ENCODE measurements around the gene GJC2. TPM values are rescaled to one million over a fixed set of nuclear protein-coding genes. Genes with fewer than 3 reads are reported as not detected.

GJC2 gene
- total RNA-seq, 1 donor from 2014 or later: 1.1 TPM

DNA sequence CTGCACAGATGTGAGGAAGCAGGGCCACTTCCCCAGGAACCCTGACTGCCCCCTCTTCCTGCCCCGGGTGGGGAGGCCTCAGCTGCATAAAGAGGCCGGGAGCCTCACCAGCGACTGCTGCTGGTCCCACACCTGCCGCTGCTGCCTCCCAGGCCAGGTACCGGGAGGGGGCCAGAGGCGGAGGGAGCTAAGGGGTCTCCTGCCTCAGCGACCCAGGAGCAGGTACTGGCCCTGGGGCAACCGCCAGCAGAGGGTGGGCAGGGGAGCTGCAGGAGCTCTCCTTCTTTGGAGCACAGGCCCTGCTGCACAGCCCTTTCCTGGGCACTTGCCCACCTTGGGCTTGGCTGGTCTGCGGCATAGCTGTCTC is 6.8 kb downstream of the GJC2 start:
- Histone ChIP-seq H2AFZ (ENCODE audit: low read depth, low read length) (no peak overlapping the region), H3K36me3 (ENCODE audit: insufficient read depth, low read length) (no peaks in the 10 kb centered on the region), H3K4me2 (ENCODE audit: low read length) (no peak overlapping the region), H3K27ac (ENCODE audit: low read depth, low read length) (no peak overlapping the region), H3K79me2 (ENCODE audit: insufficient read depth, low read length) (no peaks in the 10 kb centered on the region), H3K9me3 (ENCODE audit: insufficient read depth, low read depth, low read length) (peaks cover 3% of the 10 kb centered on the region), H3K9ac (ENCODE audit: low read length) (no peak overlapping the region), H3K27me3 (ENCODE audit: insufficient read depth, low read length) (peaks cover 7% of the 10 kb centered on the region), H4K20me1 (ENCODE audit: insufficient read depth, low read length) (peaks cover 14% of the 10 kb centered on the region), H3K4me3 (ENCODE audit: insufficient read depth, low read depth, low read length) (no peak overlapping the region), H3K4me1 (ENCODE audit: insufficient read depth, low read length) (no peaks in the 10 kb centered on the region)
- Mint-ChIP-seq H3K36me3 (ENCODE audit: low read depth, unreplicated experiment) (peaks cover 4% of the 10 kb centered on the region), H3K4me1 (ENCODE audit: low read depth, unreplicated experiment) (no peaks in the 10 kb centered on the region), H3K27me3 (ENCODE audit: low read depth, unreplicated experiment) (peaks cover 3% of the 10 kb centered on the region), H3K4me3 (ENCODE audit: unreplicated experiment) (no peak overlapping the region), H3K27ac (ENCODE audit: unreplicated experiment) (no peak overlapping the region), H3K9me3 (ENCODE audit: unreplicated experiment) (no peaks in the 10 kb centered on the region)
- no peak for DNase-seq (ENCODE audit: low read depth)
- TF ChIP-seq, protein P1, sequence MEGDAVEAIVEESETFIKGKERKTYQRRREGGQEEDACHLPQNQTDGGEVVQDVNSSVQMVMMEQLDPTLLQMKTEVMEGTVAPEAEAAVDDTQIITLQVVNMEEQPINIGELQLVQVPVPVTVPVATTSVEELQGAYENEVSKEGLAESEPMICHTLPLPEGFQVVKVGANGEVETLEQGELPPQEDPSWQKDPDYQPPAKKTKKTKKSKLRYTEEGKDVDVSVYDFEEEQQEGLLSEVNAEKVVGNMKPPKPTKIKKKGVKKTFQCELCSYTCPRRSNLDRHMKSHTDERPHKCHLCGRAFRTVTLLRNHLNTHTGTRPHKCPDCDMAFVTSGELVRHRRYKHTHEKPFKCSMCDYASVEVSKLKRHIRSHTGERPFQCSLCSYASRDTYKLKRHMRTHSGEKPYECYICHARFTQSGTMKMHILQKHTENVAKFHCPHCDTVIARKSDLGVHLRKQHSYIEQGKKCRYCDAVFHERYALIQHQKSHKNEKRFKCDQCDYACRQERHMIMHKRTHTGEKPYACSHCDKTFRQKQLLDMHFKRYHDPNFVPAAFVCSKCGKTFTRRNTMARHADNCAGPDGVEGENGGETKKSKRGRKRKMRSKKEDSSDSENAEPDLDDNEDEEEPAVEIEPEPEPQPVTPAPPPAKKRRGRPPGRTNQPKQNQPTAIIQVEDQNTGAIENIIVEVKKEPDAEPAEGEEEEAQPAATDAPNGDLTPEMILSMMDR (IDR thresholded peaks at IDR 0.05; ENCODE audit: insufficient read depth, low read depth, low read length): no peak
- no peak for TF ChIP-seq EZH2 (IDR thresholded peaks at IDR 0.05; ENCODE audit: insufficient read depth, low read length)
- FAIRE-seq: no peak

DNA sequence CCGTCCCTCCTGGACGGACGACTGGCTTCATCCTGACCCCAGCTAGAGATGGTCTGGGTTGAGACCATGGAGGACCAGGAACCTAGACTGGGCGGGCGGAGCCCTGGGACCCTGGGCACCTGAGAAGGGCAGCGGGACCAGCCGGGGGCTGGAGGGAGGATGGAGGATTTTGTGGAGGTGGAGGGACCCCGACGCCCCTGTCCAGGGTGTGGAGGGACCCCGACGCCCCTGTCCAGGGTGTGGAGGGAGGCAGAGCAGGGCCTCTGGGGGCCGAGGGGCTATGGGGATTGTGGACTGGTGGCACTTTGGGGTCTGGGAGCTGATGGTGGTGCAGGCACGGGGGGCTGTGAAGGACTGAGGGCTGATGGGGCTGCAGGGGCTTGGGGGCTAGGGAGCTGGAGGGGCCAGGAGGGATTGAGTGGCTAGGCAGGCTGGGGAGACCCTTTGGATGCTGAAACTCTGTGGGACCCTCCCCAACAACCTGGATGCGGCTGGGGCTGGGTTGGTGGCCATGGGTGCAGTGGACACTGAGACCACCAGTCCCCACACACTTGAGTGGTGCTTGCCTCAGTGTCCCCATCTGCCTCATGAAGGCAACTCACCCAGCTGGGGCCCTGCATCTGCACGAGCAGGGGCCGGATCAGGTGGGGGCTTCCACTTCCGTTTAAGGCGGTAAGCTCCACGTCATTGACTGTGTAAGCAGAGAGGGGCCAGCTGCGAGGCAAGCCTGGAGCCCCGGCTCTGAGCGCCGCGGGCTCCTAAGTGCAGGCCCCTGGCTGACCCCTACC is 7.4 kb downstream of the GJC2 start:
- FAIRE-seq (no peak), DNase-seq (ENCODE audit: low read depth) (no peak)
- Histone ChIP-seq H3K27ac (ENCODE audit: low read depth, low read length) (no peak overlapping the region), H3K79me2 (ENCODE audit: insufficient read depth, low read length) (no peaks in the 10 kb centered on the region), H4K20me1 (ENCODE audit: insufficient read depth, low read length) (peaks cover 13% of the 10 kb centered on the region), H3K9ac (ENCODE audit: low read length) (no peak overlapping the region), H3K9me3 (ENCODE audit: insufficient read depth, low read depth, low read length) (peaks cover 3% of the 10 kb centered on the region), H3K4me3 (ENCODE audit: insufficient read depth, low read depth, low read length) (no peak overlapping the region), H2AFZ (ENCODE audit: low read depth, low read length) (no peak overlapping the region), H3K4me1 (ENCODE audit: insufficient read depth, low read length) (peaks cover 2% of the 10 kb centered on the region), H3K27me3 (ENCODE audit: insufficient read depth, low read length) (peaks cover 7% of the 10 kb centered on the region), H3K36me3 (ENCODE audit: insufficient read depth, low read length) (no peaks in the 10 kb centered on the region), H3K4me2 (ENCODE audit: low read length) (no peak overlapping the region)
- H3K27me3 Mint-ChIP-seq (ENCODE audit: low read depth, unreplicated experiment): peaks cover 3% of the 10 kb centered on the region
- H3K4me3 Mint-ChIP-seq (ENCODE audit: unreplicated experiment): no peak overlapping the region
- H3K9me3 Mint-ChIP-seq (ENCODE audit: unreplicated experiment): no peaks in the 10 kb centered on the region
- H3K36me3 Mint-ChIP-seq (ENCODE audit: low read depth, unreplicated experiment): peaks cover 4% of the 10 kb centered on the region
- no peaks in the 10 kb centered on the region for H3K4me1 Mint-ChIP-seq (ENCODE audit: low read depth, unreplicated experiment)
- TF ChIP-seq, protein P1 (IDR thresholded peaks at IDR 0.05; ENCODE audit: insufficient read depth, low read depth, low read length): no peak
- TF ChIP-seq EZH2 (IDR thresholded peaks at IDR 0.05; ENCODE audit: insufficient read depth, low read length): no peak
- H3K27ac Mint-ChIP-seq (ENCODE audit: unreplicated experiment): no peak overlapping the region

DNA sequence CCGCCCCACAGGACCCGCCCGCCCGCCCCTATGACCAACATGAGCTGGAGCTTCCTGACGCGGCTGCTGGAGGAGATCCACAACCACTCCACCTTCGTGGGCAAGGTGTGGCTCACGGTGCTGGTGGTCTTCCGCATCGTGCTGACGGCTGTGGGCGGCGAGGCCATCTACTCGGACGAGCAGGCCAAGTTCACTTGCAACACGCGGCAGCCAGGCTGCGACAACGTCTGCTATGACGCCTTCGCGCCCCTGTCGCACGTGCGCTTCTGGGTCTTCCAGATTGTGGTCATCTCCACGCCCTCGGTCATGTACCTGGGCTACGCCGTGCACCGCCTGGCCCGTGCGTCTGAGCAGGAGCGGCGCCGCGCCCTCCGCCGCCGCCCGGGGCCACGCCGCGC is 8.0 kb downstream of the GJC2 start:
- peaks cover 3% of the 10 kb centered on the region for H3K9me3 ChIP-seq (ENCODE audit: insufficient read depth, low read depth, low read length)
- H2AFZ ChIP-seq (ENCODE audit: low read depth, low read length): no peak overlapping the region
- H3K27ac ChIP-seq (ENCODE audit: low read depth, low read length): no peak overlapping the region
- no peak overlapping the region for H3K4me2 ChIP-seq (ENCODE audit: low read length)
- H3K27ac Mint-ChIP-seq (ENCODE audit: unreplicated experiment): no peak overlapping the region
- no peaks in the 10 kb centered on the region for H3K79me2 ChIP-seq (ENCODE audit: insufficient read depth, low read length)
- peaks cover 8% of the 10 kb centered on the region for H3K4me1 ChIP-seq (ENCODE audit: insufficient read depth, low read length)
- no peaks in the 10 kb centered on the region for H3K9me3 Mint-ChIP-seq (ENCODE audit: unreplicated experiment)
- peaks cover 7% of the 10 kb centered on the region for H3K27me3 ChIP-seq (ENCODE audit: insufficient read depth, low read length)
- no peak for TF ChIP-seq EZH2 (IDR thresholded peaks at IDR 0.05; ENCODE audit: insufficient read depth, low read length)
- H3K4me3 Mint-ChIP-seq (ENCODE audit: unreplicated experiment): no peak overlapping the region
- no peak overlapping the region for H3K4me3 ChIP-seq (ENCODE audit: insufficient read depth, low read depth, low read length)
- no peaks in the 10 kb centered on the region for H3K4me1 Mint-ChIP-seq (ENCODE audit: low read depth, unreplicated experiment)
- no peaks in the 10 kb centered on the region for H3K36me3 ChIP-seq (ENCODE audit: insufficient read depth, low read length)
- peaks cover 13% of the 10 kb centered on the region for H4K20me1 ChIP-seq (ENCODE audit: insufficient read depth, low read length)
- H3K36me3 Mint-ChIP-seq (ENCODE audit: low read depth, unreplicated experiment): peaks cover 3% of the 10 kb centered on the region
- peaks cover 3% of the 10 kb centered on the region for H3K27me3 Mint-ChIP-seq (ENCODE audit: low read depth, unreplicated experiment)
- FAIRE-seq (no peak), DNase-seq (ENCODE audit: low read depth) (no peak)
- no peak overlapping the region for H3K9ac ChIP-seq (ENCODE audit: low read length)
